ENCODE results near the gene WWC2. TPM values are rescaled to one million over a fixed set of nuclear protein-coding genes. Genes with fewer than 3 reads are reported as not detected.

The WWC2 gene
- total RNA-seq = 100 to 1,000 TPM in 5 of 6 donors, 10 to 100 TPM in 1; 87.0 to 179 (median 121) TPM

- 0 to 1% methylated on average over 35 to 56 of the region's 102 CpGs for whole genome bisulfite sequencing, 2 donors
- Histone ChIP-seq H3K9me3 (no peaks in the 10 kb centered on the region), H3K36me3 (no peaks in the 10 kb centered on the region), H3K4me3 (peak within 1 kb of the TSS; percentile 62 to 90 (median 74)), H3K27ac (peak within 1 kb of the TSS; percentile 95 to 99 (median 98)), H3K4me1 (peaks cover 6 to 24% (median 21%) of the 10 kb centered on the region in 4 donors), H3K27me3 (peaks cover 0 to 10% (median 0%) of the 10 kb centered on the region in 4 donors)
- DNase-seq (peak; percentile 93 to 97), ATAC-seq (ENCODE audit: low FRiP score in 2 of 2) (peak; percentile 94 to 96)
- TF ChIP-seq POLR2A (IDR thresholded peaks at IDR 0.05) = peak in 3 of 4 donors; percentile 64 to 91 (median 76)
- TF ChIP-seq CTCF (IDR thresholded peaks at IDR 0.05) = peak in 4 of 6 experiments; percentile 15 to 69 (median 56)
- TF ChIP-seq EP300 (IDR thresholded peaks at IDR 0.05) = peak in 1 of 4 donors; percentile 66
- TF ChIP-seq POLR2AphosphoS5 (IDR thresholded peaks at IDR 0.05) = peak; percentile 76 to 85
Measured at GRCh38 chr4:183098723-183099536, at the start of gene WWC2. TSS of gene WWC2 (plus strand) at chr4:183099257. CDS start at chr4:183099492, 235 bp downstream.

GRCh38 chr4:183053681-183054080 lies 45.4 kb upstream of the WWC2 start:
- Histone ChIP-seq H3K27me3 (no peaks in the 10 kb centered on the region), H3K4me1 (no peaks in the 10 kb centered on the region), H3K27ac (no peak overlapping the region), H3K9me3 (peaks cover 0 to 4% (median 0%) of the 10 kb centered on the region in 4 donors), H3K4me3 (no peak overlapping the region), H3K36me3 (no peaks in the 10 kb centered on the region)
- no peak for TF ChIP-seq CTCF (IDR thresholded peaks at IDR 0.05)
- no peak for TF ChIP-seq POLR2AphosphoS5 (IDR thresholded peaks at IDR 0.05)
- TF ChIP-seq POLR2A (IDR thresholded peaks at IDR 0.05) = no peak
- no peak for TF ChIP-seq EP300 (IDR thresholded peaks at IDR 0.05)
- WGBS, 2 donors = 74 to 91% methylated on average over 1 of the region's 1 CpG
- ATAC-seq (ENCODE audit: low FRiP score in 2 of 2) (no peak), DNase-seq (no peak)

GRCh38 chr4:183057255-183057654 lies 41.8 kb upstream of the WWC2 start:
- ATAC-seq (ENCODE audit: low FRiP score in 2 of 2) = no peak
- Histone ChIP-seq H3K27me3 (no peaks in the 10 kb centered on the region), H3K27ac (no peak overlapping the region), H3K9me3 (peaks cover 0 to 4% (median 0%) of the 10 kb centered on the region in 4 donors), H3K4me1 (no peaks in the 10 kb centered on the region), H3K36me3 (no peaks in the 10 kb centered on the region), H3K4me3 (no peak overlapping the region)
- WGBS, 2 donors = 68 to 80% methylated on average over 6 of the region's 6 CpGs
- DNase-seq = no peak
- TF ChIP-seq EP300 (IDR thresholded peaks at IDR 0.05) (no peak), POLR2A (IDR thresholded peaks at IDR 0.05) (no peak), POLR2AphosphoS5 (IDR thresholded peaks at IDR 0.05) (no peak), CTCF (IDR thresholded peaks at IDR 0.05) (no peak)

- 81 to 84% methylated on average over 1 of the region's 1 CpG for WGBS, 2 donors
- DNase-seq (no peak), ATAC-seq (ENCODE audit: low FRiP score in 2 of 2) (no peak)
- Histone ChIP-seq H3K4me1 (peaks cover 0 to 2% (median 0%) of the 10 kb centered on the region in 4 donors), H3K27me3 (no peaks in the 10 kb centered on the region), H3K36me3 (no peaks in the 10 kb centered on the region), H3K4me3 (no peak overlapping the region), H3K9me3 (no peaks in the 10 kb centered on the region), H3K27ac (no peak overlapping the region)
- no peak for TF ChIP-seq EP300 (IDR thresholded peaks at IDR 0.05)
- TF ChIP-seq POLR2AphosphoS5 (IDR thresholded peaks at IDR 0.05) = no peak
- no peak for TF ChIP-seq CTCF (IDR thresholded peaks at IDR 0.05)
- no peak for TF ChIP-seq POLR2A (IDR thresholded peaks at IDR 0.05)
Measured at GRCh38 chr4:183059797-183060196, 39.3 kb upstream of the WWC2 start.
